HPDE6-E6E7 (cell line): Measurements from ENCODE around the gene TMEM176A.
"Not testable (repeated sequence)": the region's sequence is repeated elsewhere in the genome, so short reads cannot be mapped to it uniquely, and the experiment has no call there.

Experiments used
- DNase-seq: peaks from one replicate; pipeline ENCODE4 v3.0.0; 2011; ENCODE audit warnings: missing footprints; ENCODE audit errors: extremely low spot score

TMEM176A gene

GRCh38 chr7:150788474-150789269, 11.9 kb upstream of the TMEM176A start:
- DNase-seq, result no peak

GRCh38 chr7:150790416-150791075, 10.0 kb upstream of the TMEM176A start:
- DNase-seq, result no peak

- DNase-seq, result no peak
Observed at GRCh38 chr7:150791304-150791703, 9.3 kb upstream of the TMEM176A start.

GRCh38 chr7:150791746-150792452, 8.7 kb upstream of the TMEM176A start:
- DNase-seq, result no peak

- no peak for DNase-seq
Observed at GRCh38 chr7:150793569-150794238, 6.9 kb upstream of the TMEM176A start.

GRCh38 chr7:150797661-150798060, 2.9 kb upstream of the TMEM176A start:
- DNase-seq, result no peak

- no peak for DNase-seq
Observed at GRCh38 chr7:150799156-150799555, 1.4 kb upstream of the TMEM176A start.

- DNase-seq, result no peak
Observed at GRCh38 chr7:150799741-150800580, 608 bp upstream of the TMEM176A start, which contains the start of gene TMEM176B. Gene TMEM176B (minus strand): TSS chr7:150800364. CDS start chr7:150796569, 3,795 bp downstream.

- DNase-seq, result no peak
Observed at GRCh38 chr7:150801242-150801945, 825 bp downstream of the TMEM176A start.

- no peak for DNase-seq
Observed at GRCh38 chr7:150801946-150802771, 1.6 kb downstream of the TMEM176A start.

- no peak for DNase-seq
Observed at GRCh38 chr7:150803161-150803860, 2.7 kb downstream of the TMEM176A start.

GRCh38 chr7:150804802-150805201, 4.2 kb downstream of the TMEM176A start:
- DNase-seq, result no peak

GRCh38 chr7:150805864-150806263, 5.3 kb downstream of the TMEM176A start:
- no peak for DNase-seq

GRCh38 chr7:150806454-150806853, 5.9 kb downstream of the TMEM176A start:
- DNase-seq, result no peak

- DNase-seq, result no peak
Observed at GRCh38 chr7:150806863-150807262, 6.3 kb downstream of the TMEM176A start.

GRCh38 chr7:150807616-150808438, 7.3 kb downstream of the TMEM176A start:
- DNase-seq, result not testable (repeated sequence)

GRCh38 chr7:150814328-150815001, 13.9 kb downstream of the TMEM176A start:
- no peak for DNase-seq
